PFSK-1 (cell line): ENCODE measurements around the gene DNAI7.

Source experiments
- POLR2AphosphoS5 ChIP-seq: IDR thresholded peaks from 2 replicates; pipeline ENCODE4 v1.6.1; 2012; ENCODE audit warnings: low read depth, mild to moderate bottlenecking, control low read depth, low read length, moderate library complexity
- REST ChIP-seq, 2 experiments: IDR thresholded peaks; 2 replicates each; pipeline versions ENCODE4 v1.6.1 to v1.8.0; 2011 to 2012; ENCODE audit warnings: low read depth in 2 of 2, low read length in 2 of 2, control low read depth in 1 of 2, inconsistent platforms in 1 of 2, mild to moderate bottlenecking in 1 of 2, moderate library complexity in 1 of 2; ENCODE audit not compliant: insufficient read depth in 1 of 2
- SIN3A ChIP-seq: IDR thresholded peaks from 2 replicates; pipeline ENCODE4 v1.6.1; 2012; ENCODE audit warnings: mild to moderate bottlenecking, low read length, moderate library complexity, borderline replicate concordance; ENCODE audit not compliant: insufficient read depth
- TAF1 ChIP-seq: IDR thresholded peaks from 2 replicates; pipeline ENCODE4 v1.6.1; 2012; ENCODE audit warnings: low read length, control low read depth, borderline replicate concordance; ENCODE audit not compliant: insufficient read depth

DNA sequence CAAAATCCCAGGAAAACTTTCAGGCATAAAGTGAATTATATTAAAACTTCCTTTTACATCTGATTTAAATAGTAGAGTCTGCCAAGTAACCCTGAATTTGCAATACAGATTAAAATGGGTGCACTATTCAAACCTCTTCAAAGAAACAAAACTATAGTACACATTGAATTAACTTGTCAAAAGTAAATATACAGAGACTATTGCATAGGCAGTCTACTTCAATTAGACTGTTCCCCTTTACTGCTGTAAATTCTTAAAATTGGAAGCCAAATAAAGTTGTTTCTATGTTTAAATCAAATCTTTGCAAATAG, 48.7 kb upstream of the DNAI7 start:
- TF ChIP-seq TAF1 (no peak), SIN3A (no peak), REST (IDR thresholded peaks at IDR 0.05; ENCODE audit: insufficient read depth in 1 of 2, low read depth in 2 of 2, low read length in 2 of 2) (no peak), POLR2AphosphoS5 (no peak)
